ENCODE data around the gene TIMP1. TPM values are rescaled to one million over a fixed set of nuclear protein-coding genes. Genes with fewer than 3 reads are reported as not detected.

The TIMP1 gene
- total RNA-seq: 1 to 10 TPM; 4.0 to 4.1 TPM

DNA sequence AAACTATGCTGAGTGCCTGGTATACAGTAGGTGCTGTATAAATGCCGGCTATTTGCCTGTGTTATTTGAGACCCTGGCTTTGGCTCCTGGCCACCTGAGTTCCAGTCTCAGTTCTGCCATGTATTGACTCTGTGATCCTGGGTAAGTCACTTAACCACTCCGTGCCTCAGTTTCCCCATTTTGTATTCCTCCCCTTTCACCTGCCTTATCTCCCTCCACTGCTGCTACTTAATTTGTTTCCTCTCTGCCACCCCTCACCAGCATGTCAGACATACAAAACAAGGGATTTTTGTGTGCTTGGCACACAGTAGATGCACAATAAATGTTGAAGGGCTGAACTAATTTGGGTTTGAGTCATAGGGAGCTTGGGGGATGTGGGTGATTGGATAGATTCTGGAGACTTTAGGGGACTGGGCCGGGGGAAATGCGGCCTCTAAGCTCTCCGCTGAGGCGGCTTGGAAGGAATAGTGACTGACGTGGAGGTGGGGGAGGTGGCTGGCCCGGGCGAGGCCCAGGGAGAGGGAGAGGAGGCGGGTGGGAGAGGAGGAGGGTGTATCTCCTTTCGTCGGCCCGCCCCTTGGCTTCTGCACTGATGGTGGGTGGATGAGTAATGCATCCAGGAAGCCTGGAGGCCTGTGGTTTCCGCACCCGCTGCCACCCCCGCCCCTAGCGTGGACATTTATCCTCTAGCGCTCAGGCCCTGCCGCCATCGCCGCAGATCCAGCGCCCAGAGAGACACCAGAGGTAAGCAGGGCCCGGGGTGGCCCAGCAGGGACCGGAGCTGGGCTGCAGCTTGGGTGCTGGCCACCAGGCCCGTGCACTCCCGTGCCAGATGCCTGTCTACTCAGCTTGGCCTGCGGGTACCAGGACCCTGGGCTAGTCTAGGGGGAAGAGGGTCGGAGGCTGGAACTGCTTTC, at the start of gene TIMP1:
TIMP1 (plus strand) TSS at position 706 of the 917 bp plus-strand sequence. CDS start 980 bp downstream, outside the sequence.
- ChIA-PET POLR2A (no interaction called here), CTCF (interaction anchor here (0.9 to 1.0 kb wide), 2 partner anchors 31 to 62 kb away, joined by 3 read pairs; no protein-coding TSS in a partner anchor)

DNA sequence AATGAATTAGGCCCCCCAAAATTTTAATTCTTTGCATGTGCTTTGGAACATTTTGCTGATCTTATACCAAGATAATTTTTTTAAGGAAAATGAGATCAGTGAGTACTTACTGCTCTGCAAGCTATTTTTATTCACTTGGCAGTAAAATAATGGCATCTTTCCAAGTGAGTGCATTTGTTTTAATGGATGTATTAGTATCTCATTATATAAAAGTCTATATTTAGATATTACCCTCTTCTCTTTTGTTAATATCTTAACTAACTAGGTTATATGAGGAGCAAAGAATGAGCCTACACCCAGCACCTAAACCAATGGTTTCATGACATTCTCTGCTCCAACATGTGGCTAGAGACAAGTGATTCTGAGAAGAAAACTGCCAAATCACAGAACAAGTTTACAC, 42.4 kb upstream of the TIMP1 start:
- CTCF ChIA-PET: no interaction called here
- POLR2A ChIA-PET: no interaction called here

DNA sequence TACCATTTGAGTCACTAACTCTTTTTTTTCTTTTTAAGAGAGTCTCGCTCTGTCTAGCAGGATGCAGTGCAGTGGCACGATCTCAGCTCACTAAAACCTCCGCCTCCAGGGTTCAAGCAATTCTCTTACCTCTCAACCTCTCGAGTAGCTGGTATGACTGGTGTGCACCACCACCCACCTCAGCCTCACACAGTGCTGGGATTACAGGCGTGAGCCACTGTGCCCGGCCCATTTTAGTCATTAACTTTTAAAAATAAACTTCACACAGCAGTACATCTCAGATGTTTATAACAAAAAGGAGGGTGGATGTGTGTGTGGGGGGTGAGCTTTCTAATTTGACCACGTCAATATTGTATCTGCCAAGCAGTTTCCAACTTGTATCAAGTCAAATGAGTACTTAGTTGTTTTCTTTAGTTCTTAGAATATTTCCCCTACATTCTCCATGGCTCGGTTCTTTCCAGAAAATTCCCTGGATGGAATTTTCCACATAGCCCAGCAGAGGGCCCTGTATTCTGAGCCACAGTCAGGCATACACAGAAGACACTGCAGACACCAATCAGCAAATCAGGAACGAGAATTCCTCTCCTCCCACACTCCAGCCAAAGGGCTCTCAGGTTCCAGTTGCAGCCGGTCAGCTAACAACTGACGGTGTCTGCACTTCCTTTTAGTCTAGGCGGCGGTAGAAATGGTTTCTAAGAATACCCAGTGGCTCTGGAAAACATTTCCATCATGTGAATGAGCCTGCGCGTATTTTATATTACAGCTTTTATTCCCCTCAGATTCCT, 41.3 kb upstream of the TIMP1 start:
- CTCF ChIA-PET: no interaction called here
- POLR2A ChIA-PET: no interaction called here

DNA sequence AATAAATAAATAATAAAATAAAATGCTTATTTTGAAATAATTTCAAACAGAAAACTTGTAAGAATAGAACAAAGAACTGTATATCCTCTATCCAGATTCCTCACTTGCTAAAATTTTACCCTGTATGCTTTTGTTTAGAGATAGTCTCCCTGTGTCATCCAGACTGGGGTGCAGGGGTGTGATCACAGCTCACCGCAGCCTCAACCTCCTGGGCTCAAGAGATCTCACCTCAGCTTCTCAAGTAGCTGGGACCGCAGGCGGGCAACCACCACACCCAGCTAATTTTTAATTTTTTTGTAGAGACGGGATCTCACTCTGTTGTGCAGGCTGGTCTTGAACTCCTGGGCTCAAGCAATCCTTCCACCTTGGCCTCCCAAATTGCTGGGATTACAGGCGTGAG, 38.7 kb upstream of the TIMP1 start:
- ChIA-PET CTCF (no interaction called here), POLR2A (no interaction called here)

DNA sequence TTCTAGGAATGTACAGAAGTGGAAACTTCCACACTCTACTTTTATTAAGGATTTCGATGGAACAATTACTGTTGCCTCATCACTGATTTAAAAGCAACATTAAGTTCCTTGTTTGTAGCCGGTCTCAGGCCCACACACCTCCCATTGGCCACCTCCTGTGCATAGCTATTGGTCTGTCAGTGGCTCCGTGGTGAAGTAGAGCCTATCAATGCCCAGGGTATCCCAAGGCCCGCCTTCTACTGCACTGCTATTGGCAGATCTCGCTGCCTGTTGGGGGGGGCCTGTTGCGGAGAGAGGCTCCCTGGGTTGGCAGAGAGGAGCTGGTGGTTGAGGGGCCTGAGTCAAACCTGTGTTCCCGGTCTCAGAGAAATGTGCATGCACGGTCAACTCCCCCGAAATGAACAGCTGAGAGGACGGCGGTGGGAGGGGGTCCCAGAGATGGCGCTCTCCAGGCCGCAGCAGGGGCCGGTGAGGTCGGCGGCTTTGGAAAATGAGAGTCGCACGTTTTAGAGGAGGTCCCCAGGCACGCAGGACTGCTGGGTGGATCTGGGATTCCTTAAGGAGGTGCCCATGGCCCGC, 26.1 kb upstream of the TIMP1 start:
- ChIA-PET CTCF (no interaction called here), POLR2A (interaction anchor here (0.5 kb wide), 1 partner anchor 52 kb away, joined by 9 read pairs; no protein-coding TSS in a partner anchor)

DNA sequence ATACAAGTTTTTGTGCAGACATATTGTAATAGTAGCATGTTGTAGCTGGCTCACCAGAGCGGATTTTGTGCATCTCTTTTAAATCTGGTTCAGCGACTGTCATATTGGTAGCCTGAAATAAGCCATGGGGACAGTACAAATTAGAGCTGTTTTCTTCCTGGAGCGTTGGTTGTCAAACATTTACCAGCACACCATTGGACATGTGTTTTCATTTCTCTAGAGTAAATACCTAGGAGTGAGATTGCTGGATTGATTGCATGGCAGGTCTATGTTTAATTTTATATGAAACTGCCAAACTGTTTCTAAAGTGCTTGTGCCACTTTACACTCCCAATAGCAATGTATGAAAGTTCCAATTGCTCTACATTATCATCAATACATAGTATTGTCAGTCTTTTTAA, 23.8 kb upstream of the TIMP1 start:
- CTCF ChIA-PET: no interaction called here

DNA sequence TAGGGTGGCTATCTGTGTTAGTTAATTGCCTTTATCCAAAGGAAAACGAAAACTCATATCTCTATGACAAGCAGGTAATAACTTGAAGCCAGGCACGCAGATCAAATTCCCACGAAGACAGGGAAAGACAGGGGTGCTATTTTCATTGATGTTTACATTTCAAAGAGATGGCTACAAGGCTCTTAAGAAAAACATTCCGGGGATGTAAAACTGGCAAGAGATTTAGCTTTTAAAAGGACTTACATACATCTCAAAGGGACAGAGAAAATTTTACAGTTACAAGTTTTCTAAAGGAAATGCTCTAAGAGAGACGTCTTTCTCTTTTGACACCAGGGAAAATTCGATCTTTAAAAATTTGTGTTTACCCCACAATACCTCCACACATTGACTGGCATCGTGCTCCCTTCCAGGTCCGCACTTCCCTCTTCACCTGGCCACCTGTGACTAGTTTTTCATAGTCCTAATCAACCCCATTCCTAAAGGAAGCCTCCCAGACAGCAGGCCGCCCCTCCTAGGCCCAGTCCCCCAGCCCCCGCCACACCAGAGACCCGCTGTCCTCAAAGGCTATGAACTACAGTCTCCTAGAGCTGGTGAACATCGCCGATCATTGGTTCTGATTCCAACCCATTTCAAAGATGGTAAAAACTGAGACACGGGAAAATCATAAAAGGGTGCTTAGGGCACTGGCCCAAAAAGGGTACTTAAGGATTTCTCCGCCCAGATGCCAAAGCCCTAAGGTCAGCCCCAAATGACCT, 21.9 kb upstream of the TIMP1 start:
- POLR2A ChIA-PET: interaction anchor here (1.0 kb wide), 1 partner anchor 415 kb away, joined by 3 read pairs; the partner anchor contains the start of gene RBM10
- CTCF ChIA-PET: no interaction called here

More for the DNA sequence above, 23.8 kb upstream of the TIMP1 start:
- POLR2A ChIA-PET: no interaction called here

DNA sequence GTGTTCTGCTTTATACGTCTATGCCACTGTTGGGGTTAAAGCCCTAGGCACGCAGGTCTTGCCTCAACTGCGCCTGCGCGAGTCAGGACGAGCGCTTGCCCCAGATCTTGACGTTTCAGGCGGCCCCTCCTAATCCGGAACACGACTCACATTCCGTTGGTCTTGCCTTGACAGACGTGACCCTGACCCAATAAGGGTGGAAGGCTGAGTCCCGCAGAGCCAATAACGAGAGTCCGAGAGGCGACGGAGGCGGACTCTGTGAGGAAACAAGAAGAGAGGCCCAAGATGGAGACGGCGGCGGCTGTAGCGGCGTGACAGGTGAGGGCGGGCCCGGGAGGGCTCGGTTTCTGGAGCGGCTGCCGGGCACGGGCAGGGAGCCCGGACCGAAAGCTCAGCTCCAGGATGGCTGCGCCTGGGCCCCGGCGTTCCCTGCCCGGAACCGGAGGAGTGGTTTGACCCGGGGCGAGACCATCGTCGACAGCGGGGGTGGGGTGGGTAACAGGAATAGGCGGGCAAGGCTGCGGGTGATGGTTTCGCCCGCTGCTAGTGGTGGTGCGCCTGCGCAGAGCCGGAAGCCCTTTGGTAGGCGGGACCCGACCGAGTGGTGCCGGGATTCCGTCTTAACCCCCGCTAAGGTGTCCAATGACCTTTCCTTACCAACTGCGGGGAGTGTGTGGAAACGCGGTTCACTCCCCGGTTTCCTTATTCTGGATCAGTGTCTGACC, 21.1 kb upstream of the TIMP1 start, which contains the start of gene ARAF:
ARAF (plus strand) TSS at position 272 of the 725 bp plus-strand sequence. CDS start 1,763 bp downstream, outside the sequence.
- ChIA-PET CTCF (no interaction called here), POLR2A (interaction anchor here (1.0 kb wide), 1 partner anchor 416 kb away, joined by 3 read pairs; the partner anchor contains the start of gene RBM10)

DNA sequence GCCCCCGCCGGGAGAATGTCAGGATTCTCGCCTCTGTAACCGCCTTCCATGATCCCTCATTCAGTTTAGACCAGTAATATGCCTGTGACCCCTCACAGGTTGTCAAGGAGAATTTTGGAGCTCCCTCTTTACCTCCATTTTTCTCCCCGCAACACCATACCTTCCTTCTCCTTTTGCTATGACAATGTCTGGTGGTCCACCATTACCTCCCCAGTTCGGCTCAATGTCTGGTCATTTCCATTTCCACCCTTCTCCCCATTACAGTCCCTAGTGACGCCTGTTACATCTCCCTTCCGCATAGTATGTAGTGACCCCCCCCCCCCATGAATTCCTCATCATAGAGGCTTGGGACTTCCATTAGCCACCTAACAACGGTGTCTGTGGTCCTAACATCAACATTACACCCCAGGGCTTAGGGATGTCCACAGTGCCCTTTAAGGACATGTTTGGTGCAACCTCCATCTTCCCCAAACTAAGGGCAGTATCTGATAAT, 20.5 kb upstream of the TIMP1 start:
- POLR2A ChIA-PET: no interaction called here
- CTCF ChIA-PET: interaction anchor here (0.6 to 0.7 kb wide), 3 partner anchors 42 to 307 kb away, joined by 3 to 5 read pairs (median 3); no protein-coding TSS in a partner anchor

DNA sequence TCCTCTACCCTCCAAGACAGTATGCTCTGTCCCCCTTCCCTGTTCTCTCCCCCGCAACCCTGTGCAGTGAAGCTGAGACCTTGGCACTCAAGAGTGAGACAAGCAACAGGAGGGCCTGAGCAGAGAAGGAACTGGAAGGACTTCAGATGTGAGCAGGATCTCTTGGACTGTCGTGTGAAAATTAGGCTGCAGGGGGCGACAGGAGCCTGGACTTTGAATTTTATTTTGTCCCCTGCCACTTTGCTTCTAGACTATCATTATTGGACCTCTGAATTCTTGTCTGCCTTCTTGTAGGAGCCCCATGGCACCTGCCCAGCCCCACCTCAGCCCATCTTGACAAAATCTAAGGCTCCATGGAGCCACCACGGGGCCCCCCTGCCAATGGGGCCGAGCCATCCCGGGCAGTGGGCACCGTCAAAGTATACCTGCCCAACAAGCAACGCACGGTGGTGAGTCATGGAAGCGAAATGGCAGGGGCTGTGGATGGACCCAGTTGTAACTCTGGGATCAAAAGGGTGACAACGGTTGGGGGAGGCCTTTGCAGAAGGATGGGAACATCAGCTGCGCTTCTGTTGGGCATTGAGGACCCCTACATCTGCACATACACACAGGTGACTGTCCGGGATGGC, 19.5 kb upstream of the TIMP1 start:
- POLR2A ChIA-PET: no interaction called here
- CTCF ChIA-PET: no interaction called here

DNA sequence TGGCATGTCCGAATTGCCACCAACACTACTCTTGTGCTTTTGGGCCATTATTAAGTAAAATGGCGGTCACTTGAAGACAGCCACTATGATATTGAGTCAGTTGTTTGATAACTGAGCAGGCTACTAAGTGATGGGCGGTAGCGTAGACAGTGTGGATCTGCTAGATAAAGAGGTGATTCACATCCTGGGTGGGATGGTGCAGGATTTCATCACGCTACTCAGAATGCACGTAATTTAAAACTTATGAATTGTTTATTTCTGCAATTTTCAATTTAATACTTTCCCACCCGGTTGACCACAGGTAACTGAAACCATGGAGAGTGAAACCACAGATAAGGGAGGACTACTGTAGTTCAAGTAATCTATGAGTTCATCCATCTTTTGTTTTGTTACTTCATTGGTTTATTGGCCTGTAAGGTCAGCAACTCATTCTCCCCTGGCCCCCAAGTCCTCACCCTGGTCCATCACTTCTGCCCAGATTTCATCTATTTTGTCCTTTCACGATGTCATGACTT, 18.4 kb upstream of the TIMP1 start:
- ChIA-PET CTCF (no interaction called here), POLR2A (no interaction called here)

DNA sequence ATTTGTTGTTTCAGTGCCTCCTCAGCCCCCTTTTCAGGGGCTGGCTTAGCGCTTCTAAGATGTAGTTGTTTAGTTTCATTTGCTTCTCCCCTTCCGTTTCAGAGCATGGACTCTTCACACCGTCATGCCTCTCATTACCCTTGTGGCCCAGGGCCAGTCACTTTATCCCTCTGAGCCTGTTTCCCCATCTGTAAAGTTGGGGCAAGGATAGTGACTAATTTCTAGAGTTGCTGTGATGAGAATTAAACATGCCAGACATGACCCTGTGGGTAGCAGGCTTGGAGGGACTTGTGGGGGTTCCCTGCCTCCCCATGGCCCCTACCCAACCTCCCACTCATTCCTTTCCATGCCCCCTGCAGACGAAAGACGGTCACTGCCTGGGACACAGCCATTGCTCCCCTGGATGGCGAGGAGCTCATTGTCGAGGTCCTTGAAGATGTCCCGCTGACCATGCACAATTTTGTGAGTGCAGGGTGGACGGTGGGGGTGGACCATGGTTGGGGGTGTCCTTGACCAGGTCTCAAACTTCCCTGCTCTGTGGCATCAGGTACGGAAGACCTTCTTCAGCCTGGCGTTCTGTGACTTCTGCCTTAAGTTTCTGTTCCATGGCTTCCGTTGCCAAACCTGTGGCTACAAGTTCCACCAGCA, 17.7 kb upstream of the TIMP1 start:
- ChIA-PET POLR2A (no interaction called here), CTCF (no interaction called here)

DNA sequence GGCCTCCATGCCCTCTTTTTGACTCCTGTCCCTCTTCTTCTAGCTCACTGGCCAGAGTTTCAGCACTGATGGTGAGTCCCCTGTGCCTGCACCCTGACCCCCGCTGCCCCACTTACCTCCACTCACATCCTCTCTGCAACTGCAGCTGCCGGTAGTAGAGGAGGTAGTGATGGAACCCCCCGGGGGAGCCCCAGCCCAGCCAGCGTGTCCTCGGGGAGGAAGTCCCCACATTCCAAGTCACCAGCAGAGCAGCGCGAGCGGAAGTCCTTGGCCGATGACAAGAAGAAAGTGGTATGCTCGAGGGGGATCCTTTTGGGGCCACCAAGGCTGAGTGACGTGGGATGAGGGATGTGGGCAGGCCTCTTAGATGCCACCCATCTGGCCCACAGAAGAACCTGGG, 15.4 kb upstream of the TIMP1 start:
- ChIA-PET CTCF (no interaction called here), POLR2A (interaction anchor here (0.5 kb wide), 1 partner anchor 83 kb away, joined by 5 read pairs; no protein-coding TSS in a partner anchor)

DNA sequence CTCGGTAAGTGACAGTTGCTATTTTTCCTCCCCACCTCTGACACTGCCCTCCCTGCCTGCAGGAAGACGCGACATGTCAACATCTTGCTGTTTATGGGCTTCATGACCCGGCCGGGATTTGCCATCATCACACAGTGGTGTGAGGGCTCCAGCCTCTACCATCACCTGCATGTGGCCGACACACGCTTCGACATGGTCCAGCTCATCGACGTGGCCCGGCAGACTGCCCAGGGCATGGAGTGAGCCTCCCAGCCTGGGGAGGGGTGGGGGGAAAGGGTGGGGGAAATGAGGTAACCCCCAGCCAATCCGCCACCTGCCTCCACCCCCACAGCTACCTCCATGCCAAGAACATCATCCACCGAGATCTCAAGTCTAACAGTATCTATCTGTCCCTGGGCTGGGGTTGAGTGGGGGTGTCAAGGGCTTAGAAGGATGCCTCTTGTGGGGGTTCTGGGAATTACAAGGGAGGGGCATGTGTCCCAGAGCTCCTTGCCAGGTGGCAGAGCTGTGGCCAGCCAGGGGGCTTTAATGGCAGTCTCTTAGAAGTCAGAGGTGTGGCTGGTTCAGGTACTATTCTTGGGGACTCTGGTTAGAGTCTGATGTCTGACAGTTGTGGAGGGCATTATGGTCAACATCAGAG, 13.5 kb upstream of the TIMP1 start:
- ChIA-PET POLR2A (no interaction called here), CTCF (interaction anchor here (1.3 kb wide), 1 partner anchor 22 kb away, joined by 4 read pairs; no protein-coding TSS in a partner anchor)

DNA sequence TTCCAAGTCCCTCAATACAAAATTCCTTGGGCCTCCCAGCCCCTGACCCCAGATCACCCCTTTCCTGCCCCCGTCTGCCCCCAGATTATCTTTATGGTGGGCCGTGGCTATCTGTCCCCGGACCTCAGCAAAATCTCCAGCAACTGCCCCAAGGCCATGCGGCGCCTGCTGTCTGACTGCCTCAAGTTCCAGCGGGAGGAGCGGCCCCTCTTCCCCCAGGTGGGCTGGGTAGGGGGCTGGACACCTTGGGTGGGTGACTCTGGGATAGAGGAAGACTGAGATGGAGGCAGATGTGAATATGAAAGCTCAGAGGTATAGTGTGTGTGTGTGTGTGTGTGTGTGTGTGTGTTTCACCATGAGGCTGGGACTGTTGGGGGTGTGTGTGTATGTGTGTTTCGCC, 11.4 kb upstream of the TIMP1 start:
- POLR2A ChIA-PET: no interaction called here
- CTCF ChIA-PET: no interaction called here

DNA sequence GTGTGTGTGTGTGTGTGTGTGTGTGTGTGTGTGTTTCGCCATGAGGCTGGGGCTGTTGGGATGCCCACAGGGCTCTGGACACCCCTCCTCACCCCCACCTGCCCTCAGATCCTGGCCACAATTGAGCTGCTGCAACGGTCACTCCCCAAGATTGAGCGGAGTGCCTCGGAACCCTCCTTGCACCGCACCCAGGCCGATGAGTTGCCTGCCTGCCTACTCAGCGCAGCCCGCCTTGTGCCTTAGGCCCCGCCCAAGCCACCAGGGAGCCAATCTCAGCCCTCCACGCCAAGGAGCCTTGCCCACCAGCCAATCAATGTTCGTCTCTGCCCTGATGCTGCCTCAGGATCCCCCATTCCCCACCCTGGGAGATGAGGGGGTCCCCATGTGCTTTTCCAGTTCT, 11.0 kb upstream of the TIMP1 start:
- CTCF ChIA-PET: interaction anchor here (0.6 kb wide), 1 partner anchor 41 kb away, joined by 3 read pairs; no protein-coding TSS in a partner anchor
- POLR2A ChIA-PET: interaction anchor here (0.6 kb wide), 1 partner anchor 151 kb away, joined by 5 read pairs; no protein-coding TSS in a partner anchor

DNA sequence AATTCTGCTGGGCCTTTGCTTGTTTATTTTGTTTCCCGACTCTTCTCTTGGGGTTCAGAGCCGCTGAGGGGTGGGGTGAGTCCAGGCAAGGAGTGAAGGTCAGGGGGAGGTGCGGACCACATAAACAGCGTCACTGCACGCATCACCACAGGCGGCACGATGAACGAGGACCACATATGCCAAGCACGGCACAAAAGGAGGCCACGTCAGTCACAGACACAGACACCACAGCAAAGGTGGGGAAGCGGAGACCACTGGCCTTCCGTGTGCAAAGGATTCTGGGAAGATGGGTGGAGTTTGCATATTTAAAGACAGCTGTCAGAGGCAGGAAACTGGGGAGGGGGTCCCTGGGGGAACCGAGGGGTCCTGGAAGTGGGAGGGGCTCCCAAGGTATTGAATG, 10.3 kb upstream of the TIMP1 start:
- ChIA-PET POLR2A (no interaction called here), CTCF (interaction anchor here (0.6 kb wide), 1 partner anchor 42 kb away, joined by 3 read pairs; no protein-coding TSS in a partner anchor)

All from activated CD8-positive, alpha-beta memory T cell treated with anti-CD3 and anti-CD28 coated beads for 36 hours (primary cell).